Endothelial cell of umbilical vein (primary cell): Measurements from ENCODE around the gene LRCH1.

Source experiments
- POLR2A ChIP-seq: IDR thresholded peaks from 2 replicates; pipeline ENCODE4 v1.6.1; 2012; ENCODE audit warnings: low read depth, mild to moderate bottlenecking, control low read depth, low read length
- TF ChIP-seq, protein P1 (sequence below), 2 donors: IDR thresholded peaks; 1 replicate in 1 of 2; 2 replicates in 1 of 2; pipeline ENCODE4 v1.5.1; 2011; ENCODE audit warnings: low read length in 2 of 2, mild to moderate bottlenecking in 2 of 2, moderate library complexity in 2 of 2, control low read depth in 1 of 2, inconsistent platforms in 1 of 2, low read depth in 1 of 2; ENCODE audit not compliant: insufficient read depth in 1 of 2; ENCODE audit errors: extremely low read depth in 1 of 2

DNA sequence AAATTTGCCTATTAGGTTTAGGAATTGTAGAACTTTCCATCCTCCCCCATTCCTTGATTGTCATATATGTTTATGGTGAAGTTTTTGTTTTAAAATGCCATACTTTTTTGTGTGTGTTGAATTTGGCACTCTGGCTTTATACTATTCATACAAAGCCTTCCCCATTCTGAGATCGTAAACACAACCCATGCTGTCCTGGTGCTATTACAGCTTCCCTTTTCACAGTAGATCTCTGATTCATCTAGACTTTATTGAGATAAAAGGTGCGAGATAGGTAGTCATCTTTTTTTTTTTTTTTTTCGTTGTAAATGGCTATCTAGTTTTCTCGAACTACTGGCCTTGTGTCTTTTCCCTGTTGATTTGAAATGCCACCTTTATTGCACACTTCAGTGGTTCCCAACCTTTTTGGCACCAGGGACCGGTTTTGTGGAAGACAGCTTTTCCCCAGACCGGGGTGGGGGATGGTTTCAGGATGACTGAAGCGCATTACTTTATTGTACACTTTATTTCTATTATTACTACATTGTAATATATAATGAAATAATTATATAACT is 94.6 kb downstream of the LRCH1 start:
- TF ChIP-seq, protein P1, sequence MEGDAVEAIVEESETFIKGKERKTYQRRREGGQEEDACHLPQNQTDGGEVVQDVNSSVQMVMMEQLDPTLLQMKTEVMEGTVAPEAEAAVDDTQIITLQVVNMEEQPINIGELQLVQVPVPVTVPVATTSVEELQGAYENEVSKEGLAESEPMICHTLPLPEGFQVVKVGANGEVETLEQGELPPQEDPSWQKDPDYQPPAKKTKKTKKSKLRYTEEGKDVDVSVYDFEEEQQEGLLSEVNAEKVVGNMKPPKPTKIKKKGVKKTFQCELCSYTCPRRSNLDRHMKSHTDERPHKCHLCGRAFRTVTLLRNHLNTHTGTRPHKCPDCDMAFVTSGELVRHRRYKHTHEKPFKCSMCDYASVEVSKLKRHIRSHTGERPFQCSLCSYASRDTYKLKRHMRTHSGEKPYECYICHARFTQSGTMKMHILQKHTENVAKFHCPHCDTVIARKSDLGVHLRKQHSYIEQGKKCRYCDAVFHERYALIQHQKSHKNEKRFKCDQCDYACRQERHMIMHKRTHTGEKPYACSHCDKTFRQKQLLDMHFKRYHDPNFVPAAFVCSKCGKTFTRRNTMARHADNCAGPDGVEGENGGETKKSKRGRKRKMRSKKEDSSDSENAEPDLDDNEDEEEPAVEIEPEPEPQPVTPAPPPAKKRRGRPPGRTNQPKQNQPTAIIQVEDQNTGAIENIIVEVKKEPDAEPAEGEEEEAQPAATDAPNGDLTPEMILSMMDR (IDR thresholded peaks at IDR 0.05; ENCODE audit: extremely low read depth in 1 of 2, insufficient read depth in 1 of 2, low read depth in 1 of 2, low read length in 2 of 2), result no peak
- no peak for TF ChIP-seq POLR2A
